Activated T-cell treated with anti-CD3 and anti-CD28 coated beads, Interleukin-2, amount 50 U/mL, for 72 hours (primary cell): ENCODE data around the gene CUL3. TPM values are rescaled to one million over a fixed set of nuclear protein-coding genes. Genes with fewer than 3 reads are reported as not detected.
"Not testable (repeated sequence)": the region's sequence is repeated elsewhere in the genome, so short reads cannot be mapped to it uniquely, and the experiment has no call there.

Source experiments
- ATAC-seq, 2 donors: fragments of 150-1000 bp; cut with Tn5 transposase; replicated peaks in 1 of 2; 2 replicates each; pipeline ENCODE4 v1.10.0; 2021; ENCODE audit warnings: moderate library complexity in 2 of 2, mild to moderate bottlenecking in 1 of 2
- DNase-seq, 2 donors: peaks; one replicate each; pipeline ENCODE4 v3.0.0; 2021 to 2022; ENCODE audit warnings: mixed read lengths in 1 of 2
- H3K27ac Mint-ChIP-seq: one replicate; pipeline ENCODE4 v1.8.0; 2022; ENCODE audit warnings: mild to moderate bottlenecking, moderate library complexity, mixed read lengths
- H3K27me3 Mint-ChIP-seq: one replicate; pipeline ENCODE4 v1.8.0; 2022; ENCODE audit warnings: low read depth, mixed read lengths
- H3K36me3 Mint-ChIP-seq, 2 donors: one replicate each; pipeline ENCODE4 v1.8.0; 2022; ENCODE audit warnings: mixed read lengths in 2 of 2, mild to moderate bottlenecking in 1 of 2; ENCODE audit not compliant: insufficient read depth in 2 of 2
- H3K4me1 Mint-ChIP-seq: one replicate; pipeline ENCODE4 v1.8.0; 2022; ENCODE audit warnings: low read depth, mixed read lengths
- H3K4me3 Mint-ChIP-seq, 2 donors: one replicate each; pipeline ENCODE4 v1.8.0; 2022; ENCODE audit warnings: mild to moderate bottlenecking in 2 of 2, mixed read lengths in 2 of 2, moderate library complexity in 2 of 2
- H3K9me3 Mint-ChIP-seq, 2 donors: one replicate each; pipeline ENCODE4 v1.8.0; 2022; ENCODE audit warnings: mixed read lengths in 2 of 2
- total RNA-seq, 2 donors: library from RNA; stranded (reverse); gene quantifications; one replicate each; pipeline ENCODE4 v1.2.3, GENCODE V29; 2022

CUL3 gene
- total RNA-seq, 2 donors from 2014 or later: 61.4 to 68.5 TPM

GRCh38 chr2:224596289-224596688, 11.1 kb upstream of the CUL3 start:
- no peaks in the 10 kb centered on the region for H3K27me3 Mint-ChIP-seq
- no peaks in the 10 kb centered on the region for H3K36me3 Mint-ChIP-seq
- ATAC-seq (no peak), DNase-seq (no peak)
- no peak overlapping the region for H3K4me3 Mint-ChIP-seq
- no peaks in the 10 kb centered on the region for H3K4me1 Mint-ChIP-seq
- no peaks in the 10 kb centered on the region for H3K9me3 Mint-ChIP-seq
- H3K27ac Mint-ChIP-seq: no peak overlapping the region

- Mint-ChIP-seq H3K27me3 (no peaks in the 10 kb centered on the region), H3K9me3 (peaks cover 0 to 2% of the 10 kb centered on the region in 2 donors), H3K36me3 (no peaks in the 10 kb centered on the region), H3K27ac (no peak overlapping the region), H3K4me3 (no peak overlapping the region), H3K4me1 (no peaks in the 10 kb centered on the region)
- DNase-seq (no peak), ATAC-seq (no peak)
Observed at GRCh38 chr2:224595518-224595917, 10.4 kb upstream of the CUL3 start.

GRCh38 chr2:224594840-224595239, 9.7 kb upstream of the CUL3 start:
- no peak overlapping the region for H3K27ac Mint-ChIP-seq
- H3K27me3 Mint-ChIP-seq: no peaks in the 10 kb centered on the region
- peaks cover 0 to 2% of the 10 kb centered on the region in 2 donors for H3K9me3 Mint-ChIP-seq
- H3K4me3 Mint-ChIP-seq: no peak overlapping the region
- DNase-seq (no peak), ATAC-seq (no peak)
- H3K4me1 Mint-ChIP-seq: no peaks in the 10 kb centered on the region
- no peaks in the 10 kb centered on the region for H3K36me3 Mint-ChIP-seq

GRCh38 chr2:224591220-224591619, 6.1 kb upstream of the CUL3 start:
- Mint-ChIP-seq H3K4me3 (no peak overlapping the region), H3K27me3 (no peaks in the 10 kb centered on the region), H3K9me3 (peaks cover 0 to 2% of the 10 kb centered on the region in 2 donors), H3K36me3 (no peaks in the 10 kb centered on the region), H3K27ac (no peak overlapping the region), H3K4me1 (peaks cover 4% of the 10 kb centered on the region)
- DNase-seq (no peak), ATAC-seq (no peak)

- ATAC-seq (no peak), DNase-seq (no peak)
- Mint-ChIP-seq H3K4me1 (peaks cover 30% of the 10 kb centered on the region), H3K27me3 (no peaks in the 10 kb centered on the region), H3K27ac (peak overlapping the region; percentile 90), H3K4me3 (peak overlapping the region; percentile 96 to 98), H3K36me3 (peaks cover 6 to 10% of the 10 kb centered on the region in 2 donors), H3K9me3 (peaks cover 0 to 1% of the 10 kb centered on the region in 2 donors)
Observed at GRCh38 chr2:224586127-224586695, 1.0 kb upstream of the CUL3 start.

GRCh38 chr2:224584785-224585210, 365 bp downstream of the CUL3 start:
- DNase-seq (peak; percentile 74), ATAC-seq (peak; percentile 42 to 55)
- Mint-ChIP-seq H3K36me3 (peaks cover 6 to 12% of the 10 kb centered on the region in 2 donors), H3K27me3 (no peaks in the 10 kb centered on the region), H3K27ac (peak overlapping the region; percentile 94), H3K9me3 (no peaks in the 10 kb centered on the region), H3K4me1 (peaks cover 44% of the 10 kb centered on the region), H3K4me3 (peak overlapping the region; percentile 87 to 91)

- peak overlapping the region; percentile 92 for H3K27ac Mint-ChIP-seq
- no peaks in the 10 kb centered on the region for H3K9me3 Mint-ChIP-seq
- DNase-seq: peak; percentile 30 to 38
- H3K27me3 Mint-ChIP-seq: no peaks in the 10 kb centered on the region
- ATAC-seq: peak in 1 of 2 donors; percentile 2
- peak overlapping the region; percentile 98 to 99 for H3K4me3 Mint-ChIP-seq
- H3K36me3 Mint-ChIP-seq: peaks cover 6 to 12% of the 10 kb centered on the region in 2 donors
- H3K4me1 Mint-ChIP-seq: peaks cover 49% of the 10 kb centered on the region
Observed at GRCh38 chr2:224584111-224584784, 915 bp downstream of the CUL3 start.

- H3K9me3 Mint-ChIP-seq, H3K27me3 Mint-ChIP-seq, ATAC-seq, H3K27ac Mint-ChIP-seq, DNase-seq: not testable (repeated sequence)
- peaks cover 53% of the 10 kb centered on the region for H3K4me1 Mint-ChIP-seq
- H3K4me3 Mint-ChIP-seq: peak overlapping the region; percentile 98 to 99
- peaks cover 6 to 12% of the 10 kb centered on the region in 2 donors for H3K36me3 Mint-ChIP-seq
Observed at GRCh38 chr2:224583033-224583432, 2.1 kb downstream of the CUL3 start.

- Mint-ChIP-seq H3K36me3 (peaks cover 6 to 12% of the 10 kb centered on the region in 2 donors), H3K9me3 (no peaks in the 10 kb centered on the region), H3K27me3 (no peaks in the 10 kb centered on the region), H3K4me1 (peaks cover 74% of the 10 kb centered on the region), H3K27ac (peak overlapping the region; percentile 33), H3K4me3 (no peak overlapping the region)
- DNase-seq: no peak
- ATAC-seq: no peak
Observed at GRCh38 chr2:224580248-224580647, 4.9 kb downstream of the CUL3 start.

GRCh38 chr2:224579411-224579810, 5.8 kb downstream of the CUL3 start:
- ATAC-seq (no peak), DNase-seq (no peak)
- Mint-ChIP-seq H3K9me3 (no peaks in the 10 kb centered on the region), H3K27me3 (no peaks in the 10 kb centered on the region), H3K27ac (peak overlapping the region; percentile 66), H3K4me3 (peak overlapping the region; percentile 59 to 71), H3K36me3 (peaks cover 6 to 12% of the 10 kb centered on the region in 2 donors), H3K4me1 (peaks cover 82% of the 10 kb centered on the region)

- peaks cover 0 to 6% of the 10 kb centered on the region in 2 donors for H3K36me3 Mint-ChIP-seq
Observed at GRCh38 chr2:224577541-224577940, 7.6 kb downstream of the CUL3 start.

GRCh38 chr2:224576088-224576715, 9.0 kb downstream of the CUL3 start:
- H3K27me3 Mint-ChIP-seq: no peaks in the 10 kb centered on the region

More at GRCh38 chr2:224577541-224577940, 7.6 kb downstream of the CUL3 start:
- ATAC-seq: peak in 1 of 2 donors; percentile 16
- H3K9me3 Mint-ChIP-seq: no peaks in the 10 kb centered on the region
- H3K27me3 Mint-ChIP-seq: no peaks in the 10 kb centered on the region
- H3K27ac Mint-ChIP-seq: no peak overlapping the region
- peaks cover 88% of the 10 kb centered on the region for H3K4me1 Mint-ChIP-seq
- DNase-seq: no peak
- no peak overlapping the region for H3K4me3 Mint-ChIP-seq

GRCh38 chr2:224574423-224575084, 10.6 kb downstream of the CUL3 start:
- Mint-ChIP-seq H3K27ac (peak overlapping the region; percentile 85), H3K27me3 (no peaks in the 10 kb centered on the region), H3K4me1 (peaks cover 86% of the 10 kb centered on the region), H3K4me3 (peak overlapping the region; percentile 22 to 76), H3K36me3 (peaks cover 0 to 2% of the 10 kb centered on the region in 2 donors), H3K9me3 (no peaks in the 10 kb centered on the region)
- ATAC-seq: no peak
- DNase-seq: no peak

More at GRCh38 chr2:224576088-224576715, 9.0 kb downstream of the CUL3 start:
- Mint-ChIP-seq H3K4me3 (peak overlapping the region; percentile 6 to 76), H3K9me3 (no peaks in the 10 kb centered on the region), H3K27ac (peak overlapping the region; percentile 48), H3K4me1 (peaks cover 88% of the 10 kb centered on the region), H3K36me3 (peaks cover 0 to 5% of the 10 kb centered on the region in 2 donors)
- ATAC-seq (peak; percentile 65 to 76), DNase-seq (no peak)
